NT2/D1 (cell line): ENCODE results near the gene DTD1.

Experiments
- SUZ12 ChIP-seq: IDR thresholded peaks from 2 replicates; pipeline ENCODE4 v1.6.1; 2011; ENCODE audit not compliant: insufficient read length, insufficient read depth; ENCODE audit errors: extremely low read depth
- YY1 ChIP-seq: IDR thresholded peaks from 2 replicates; pipeline ENCODE4 v1.6.1; 2011; ENCODE audit not compliant: insufficient read length, insufficient read depth

- TF ChIP-seq SUZ12 (no peak), YY1 (no peak)
Measured at GRCh38 chr20:18739751-18740166, 151.9 kb downstream of the DTD1 start.
